Smooth muscle cell (in vitro differentiated cells): ENCODE results near the gene NR2F2. TPM values are rescaled to one million over a fixed set of nuclear protein-coding genes. Genes with fewer than 3 reads are reported as not detected.
A peak's percentile ranks its signal among the peaks of the same experiment; 100 is the strongest.

ENCODE experiments used
- DNase-seq: peaks from one replicate; lab custom pipeline; 2025; ENCODE audit not compliant: unreplicated experiment; lab: John Stamatoyannopoulos, UW
- H2AFZ ChIP-seq: fragments of 200-600 bp; sonication (generic); 2 replicates; pipeline ENCODE4 v1.6.0; 2016; ENCODE audit warnings: antibody characterized with exemption, low read depth, mild to moderate bottlenecking
- H3F3A ChIP-seq: fragments of 200-600 bp; sonication (generic); 2 replicates; pipeline ENCODE4 v1.6.0; 2017; ENCODE audit warnings: antibody characterized with exemption, low read depth
- H3K27ac ChIP-seq: fragments of 200-600 bp; sonication (generic); 2 replicates; pipeline ENCODE4 v1.5.1; 2016; ENCODE audit warnings: low read depth, mild to moderate bottlenecking
- H3K27me3 ChIP-seq: fragments of 200-600 bp; sonication (generic); 2 replicates; pipeline ENCODE4 v1.6.1; 2016; ENCODE audit warnings: low read depth, mild to moderate bottlenecking
- H3K36me3 ChIP-seq: fragments of 200-600 bp; sonication (generic); 2 replicates; pipeline ENCODE4 v1.5.1; 2016; ENCODE audit warnings: low read depth
- H3K4me1 ChIP-seq: fragments of 200-600 bp; sonication (generic); 2 replicates; pipeline ENCODE4 v1.5.1; 2016; ENCODE audit warnings: low read depth
- H3K4me2 ChIP-seq: fragments of 200-600 bp; sonication (generic); 2 replicates; pipeline ENCODE4 v1.6.0; 2016; ENCODE audit warnings: mild to moderate bottlenecking
- H3K4me3 ChIP-seq: fragments of 200-600 bp; sonication (generic); 2 replicates; pipeline ENCODE4 v1.5.1; 2016; ENCODE audit warnings: mild to moderate bottlenecking
- H3K79me2 ChIP-seq: fragments of 200-600 bp; sonication (generic); 2 replicates; pipeline ENCODE4 v1.6.0; 2016; ENCODE audit warnings: low read depth, mild to moderate bottlenecking
- H3K9ac ChIP-seq: fragments of 200-600 bp; sonication (generic); 2 replicates; pipeline ENCODE4 v1.6.0; 2016; ENCODE audit warnings: low read depth
- H3K9me3 ChIP-seq: fragments of 200-600 bp; sonication (generic); replicated peaks from 2 replicates; pipeline ENCODE4 v1.5.1; 2016; ENCODE audit warnings: low read depth
- H4K20me1 ChIP-seq: fragments of 200-600 bp; sonication (generic); 2 replicates; pipeline ENCODE4 v1.6.0; 2016; ENCODE audit warnings: low read depth
- WGBS: methylation state at CpG from one replicate; pipeline ENCODE4 v1.1.7; 2016; ENCODE audit warnings: low lambda C conversion rate; 5-methylcytosine and 5-hydroxymethylcytosine counted together
- polyA plus RNA-seq: library from polyadenylated mRNA; unstranded; fragments of >200 nt; fragmentation: Nextera tagmentation; extraction: Ambion mirVana; gene quantifications from 2 replicates; pipeline ENCODE4 v1.2.1, GENCODE V29; 2016
- total RNA-seq: library from RNA; depleted of rRNA; stranded (reverse); fragments of >200 nt; gene quantifications from 2 replicates; pipeline ENCODE4 v1.2.3, GENCODE V29; 2014
- TF ChIP-seq, protein P1 (sequence below): fragments of 200-600 bp; sonication (generic); IDR thresholded peaks from 2 replicates; pipeline ENCODE4 v1.5.1; 2017; ENCODE audit warnings: borderline replicate concordance, mild to moderate bottlenecking, antibody characterized with exemption; ENCODE audit not compliant: insufficient read depth, poor library complexity, severe bottlenecking

Gene NR2F2
- total and polyA plus RNA-seq, 2 experiments from 2014 or later = 4.7 to 9.8 TPM

DNA sequence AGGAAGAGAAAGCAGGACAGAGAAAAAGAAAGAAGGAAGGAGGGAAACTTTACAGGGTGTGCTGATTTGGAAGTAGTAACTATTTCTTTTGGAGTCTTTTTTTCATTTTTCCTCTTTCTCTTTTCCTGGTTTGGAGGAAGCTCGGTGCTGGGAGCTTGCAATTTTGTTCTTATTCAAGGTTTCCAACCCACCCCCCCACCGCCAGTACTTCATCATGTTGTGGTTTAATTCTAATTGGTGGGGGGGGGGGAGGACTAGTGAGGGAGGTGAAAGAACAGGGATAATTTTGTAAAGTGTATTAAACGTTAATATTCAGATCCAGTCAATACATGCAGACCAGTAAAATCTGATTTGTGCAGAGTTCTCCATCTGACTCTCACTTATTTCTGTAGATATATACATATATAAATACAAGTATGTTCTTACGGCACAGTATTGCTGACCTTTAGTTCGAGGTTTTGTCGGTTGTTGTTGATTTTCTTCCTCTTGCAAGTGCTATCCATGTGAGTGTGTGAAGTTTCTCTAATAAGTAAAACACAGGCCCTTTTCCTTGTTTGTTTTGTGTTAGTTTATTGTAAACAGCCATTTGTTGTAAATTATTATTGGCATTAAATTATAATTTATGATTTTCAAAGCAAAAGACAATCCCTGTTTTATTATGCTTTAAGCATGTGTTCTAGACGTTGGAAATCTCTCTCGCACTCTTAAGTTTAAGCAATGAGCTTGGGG lies 9.3 kb downstream of the NR2F2 start:
- WGBS = 24% methylated on average over 8 of the region's 8 CpGs
- Histone ChIP-seq H3F3A (no peaks in the 10 kb centered on the region), H3K79me2 (peaks cover 29% of the 10 kb centered on the region), H3K36me3 (no peaks in the 10 kb centered on the region), H3K4me2 (peak overlapping the region; percentile 99), H3K9me3 (no peaks in the 10 kb centered on the region), H3K27ac (peak overlapping the region; percentile 40), H4K20me1 (peaks cover 26% of the 10 kb centered on the region), H3K9ac (peak overlapping the region; percentile 68), H3K4me1 (peaks cover 76% of the 10 kb centered on the region), H2AFZ (peak overlapping the region; percentile 97), H3K4me3 (peak overlapping the region; percentile 79), H3K27me3 (peaks cover 80% of the 10 kb centered on the region)
- no peak for DNase-seq
- TF ChIP-seq, protein P1, sequence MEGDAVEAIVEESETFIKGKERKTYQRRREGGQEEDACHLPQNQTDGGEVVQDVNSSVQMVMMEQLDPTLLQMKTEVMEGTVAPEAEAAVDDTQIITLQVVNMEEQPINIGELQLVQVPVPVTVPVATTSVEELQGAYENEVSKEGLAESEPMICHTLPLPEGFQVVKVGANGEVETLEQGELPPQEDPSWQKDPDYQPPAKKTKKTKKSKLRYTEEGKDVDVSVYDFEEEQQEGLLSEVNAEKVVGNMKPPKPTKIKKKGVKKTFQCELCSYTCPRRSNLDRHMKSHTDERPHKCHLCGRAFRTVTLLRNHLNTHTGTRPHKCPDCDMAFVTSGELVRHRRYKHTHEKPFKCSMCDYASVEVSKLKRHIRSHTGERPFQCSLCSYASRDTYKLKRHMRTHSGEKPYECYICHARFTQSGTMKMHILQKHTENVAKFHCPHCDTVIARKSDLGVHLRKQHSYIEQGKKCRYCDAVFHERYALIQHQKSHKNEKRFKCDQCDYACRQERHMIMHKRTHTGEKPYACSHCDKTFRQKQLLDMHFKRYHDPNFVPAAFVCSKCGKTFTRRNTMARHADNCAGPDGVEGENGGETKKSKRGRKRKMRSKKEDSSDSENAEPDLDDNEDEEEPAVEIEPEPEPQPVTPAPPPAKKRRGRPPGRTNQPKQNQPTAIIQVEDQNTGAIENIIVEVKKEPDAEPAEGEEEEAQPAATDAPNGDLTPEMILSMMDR = no peak

- under 1% methylated on average over 11 of the region's 11 CpGs for WGBS
- H3K9ac ChIP-seq = peak overlapping the region; percentile 68
Observed at GRCh38 chr15:96340348-96340597, 9.8 kb downstream of the NR2F2 start.

GRCh38 chr15:96340598-96341512 lies 10.4 kb downstream of the NR2F2 start:
- H2AFZ ChIP-seq = peak overlapping the region; percentile 97
- peaks cover 78% of the 10 kb centered on the region for H3K27me3 ChIP-seq
- H3K79me2 ChIP-seq = peaks cover 19% of the 10 kb centered on the region
- H3F3A ChIP-seq = no peaks in the 10 kb centered on the region
- TF ChIP-seq, protein P1 = no peak
- H3K9ac ChIP-seq = peak overlapping the region; percentile 68
- no peaks in the 10 kb centered on the region for H3K9me3 ChIP-seq
- peak overlapping the region; percentile 79 for H3K4me3 ChIP-seq
- H3K4me2 ChIP-seq = peak overlapping the region; percentile 99
- H3K36me3 ChIP-seq = no peaks in the 10 kb centered on the region
- 4% methylated on average over 46 of the region's 63 CpGs for WGBS
- no peak for DNase-seq
- H3K4me1 ChIP-seq = peaks cover 71% of the 10 kb centered on the region
- H4K20me1 ChIP-seq = peaks cover 15% of the 10 kb centered on the region
- peak overlapping the region; percentile 40 for H3K27ac ChIP-seq

More at GRCh38 chr15:96340348-96340597, 9.8 kb downstream of the NR2F2 start:
- peaks cover 80% of the 10 kb centered on the region for H3K27me3 ChIP-seq
- peaks cover 21% of the 10 kb centered on the region for H4K20me1 ChIP-seq
- no peaks in the 10 kb centered on the region for H3K36me3 ChIP-seq
- peak overlapping the region; percentile 99 for H3K4me2 ChIP-seq
- peaks cover 24% of the 10 kb centered on the region for H3K79me2 ChIP-seq
- no peaks in the 10 kb centered on the region for H3K9me3 ChIP-seq
- H3F3A ChIP-seq = no peaks in the 10 kb centered on the region
- DNase-seq = no peak
- H3K4me3 ChIP-seq = peak overlapping the region; percentile 79
- TF ChIP-seq, protein P1 = no peak
- peak overlapping the region; percentile 97 for H2AFZ ChIP-seq
- peak overlapping the region; percentile 40 for H3K27ac ChIP-seq
- H3K4me1 ChIP-seq = peaks cover 76% of the 10 kb centered on the region
